Panc1 (cell line): Measurements from ENCODE around the gene RSAD1. TPM values are rescaled to one million over a fixed set of nuclear protein-coding genes. Genes with fewer than 3 reads are reported as not detected.

Source experiments
- ATAC-seq: fragments of 200-7000 bp; cut with Tn5 transposase; 2 replicates; pipeline ENCODE4 v1.9.1; 2020; ENCODE audit warnings: mild to moderate bottlenecking, moderate library complexity
- BruUV-seq: library from RNA; stranded (reverse); fragments of 400-500 nt; replicated peaks from 2 replicates; lab custom pipeline; 2021; lab: Mats Ljungman, UMichigan
- CTCF ChIA-PET: fragments of 300-600 bp; sonication (Branson Sonifier 250); formaldehyde crosslinking; loops from one replicate; lab custom pipeline; 2022; ENCODE audit warnings: antibody characterized with exemption; lab: Charles Lee
- POLR2A ChIA-PET: fragments of 300-600 bp; sonication (Branson Sonifier 250); formaldehyde crosslinking; loops from one replicate; lab custom pipeline; 2022; ENCODE audit warnings: antibody characterized with exemption; lab: Charles Lee
- DNase-seq: peaks from one replicate; pipeline ENCODE4 v3.0.0-alpha.2; 2010; ENCODE audit warnings: low read depth, low spot score
- H3K27ac ChIP-seq: 2 replicates; pipeline ENCODE4 v1.5.1; 2011; ENCODE audit warnings: mild to moderate bottlenecking, low read length, inconsistent platforms
- H3K27me3 ChIP-seq: fragments of 200-500 bp; sonication (Bioruptor generic); 2 replicates; pipeline ENCODE4 v1.6.0; 2014; ENCODE audit warnings: low read length, inconsistent platforms; ENCODE audit not compliant: control insufficient read depth, insufficient read depth
- H3K36me3 ChIP-seq: fragments of 200-500 bp; sonication (Bioruptor generic); 2 replicates; pipeline ENCODE4 v1.5.1; 2014; ENCODE audit warnings: inconsistent platforms, mild to moderate bottlenecking, low read length, moderate library complexity; ENCODE audit not compliant: control insufficient read depth, insufficient read depth
- H3K4me1 ChIP-seq: 2 replicates; pipeline ENCODE4 v1.5.1; 2011; ENCODE audit warnings: inconsistent platforms, mild to moderate bottlenecking, low read length, moderate library complexity; ENCODE audit not compliant: control insufficient read depth, insufficient read depth
- H3K4me3 ChIP-seq, 2 experiments: 2 replicates each; pipeline ENCODE4 v1.5.1; 2011 to 2012; ENCODE audit warnings: low read depth in 2 of 2, low read length in 2 of 2, mild to moderate bottlenecking in 2 of 2, inconsistent platforms in 1 of 2, moderate library complexity in 1 of 2
- H3K9me3 ChIP-seq: fragments of 200-500 bp; sonication (Bioruptor generic); 2 replicates; pipeline ENCODE4 v1.5.1; 2014; ENCODE audit warnings: low read depth, mild to moderate bottlenecking, inconsistent platforms, low read length, moderate library complexity; ENCODE audit not compliant: control insufficient read depth, insufficient read depth
- POLR2AphosphoS5 ChIP-seq: IDR thresholded peaks from 2 replicates; pipeline ENCODE4 v1.6.1; 2012; ENCODE audit warnings: mild to moderate bottlenecking, low read depth, low read length, moderate library complexity
- SIN3A ChIP-seq: IDR thresholded peaks from 2 replicates; pipeline ENCODE4 v1.6.1; 2012; ENCODE audit warnings: low read depth, mild to moderate bottlenecking, low read length, moderate library complexity, borderline replicate concordance; ENCODE audit not compliant: insufficient read depth
- TCF7L2 ChIP-seq: IDR thresholded peaks from 2 replicates; pipeline ENCODE4 v1.6.1; 2011; ENCODE audit warnings: mild to moderate bottlenecking, low read depth, low read length, inconsistent platforms
- in situ Hi-C: cut with HindIII; loops from 2 replicates; pipeline ENCODE4 v1.10.0; 2016; ENCODE audit warnings: low sequenced_read_pairs, low pct_unique_long_range_greater_than_20kb
- intact Hi-C: fragments of 100-400 bp; cut with micrococcal nuclease; formaldehyde crosslinking; loops from one replicate; pipeline ENCODE4 v1.10.0; 2022; ENCODE audit not compliant: unreplicated experiment
- total RNA-seq: library from RNA; stranded (reverse); gene quantifications from one replicate; pipeline ENCODE4 v1.2.1, GENCODE V29; 2021; ENCODE audit not compliant: unreplicated experiment
- TF ChIP-seq, protein P1 (sequence below), 2 experiments: IDR thresholded peaks; 2 replicates each; pipeline ENCODE4 v1.6.1; 2011 to 2012; ENCODE audit warnings: low read depth in 2 of 2, control low read depth in 1 of 2, low read length in 1 of 2, mild to moderate bottlenecking in 1 of 2, moderate library complexity in 1 of 2; ENCODE audit not compliant: insufficient read depth in 1 of 2
- TF ChIP-seq, protein P2 (sequence below): fragments of 450-650 bp; IDR thresholded peaks from 2 replicates; pipeline ENCODE4 v1.5.1; 2017; ENCODE audit warnings: mild to moderate bottlenecking

The RSAD1 gene
- total RNA-seq, 1 experiment from 2014 or later = 40.2 TPM

DNA sequence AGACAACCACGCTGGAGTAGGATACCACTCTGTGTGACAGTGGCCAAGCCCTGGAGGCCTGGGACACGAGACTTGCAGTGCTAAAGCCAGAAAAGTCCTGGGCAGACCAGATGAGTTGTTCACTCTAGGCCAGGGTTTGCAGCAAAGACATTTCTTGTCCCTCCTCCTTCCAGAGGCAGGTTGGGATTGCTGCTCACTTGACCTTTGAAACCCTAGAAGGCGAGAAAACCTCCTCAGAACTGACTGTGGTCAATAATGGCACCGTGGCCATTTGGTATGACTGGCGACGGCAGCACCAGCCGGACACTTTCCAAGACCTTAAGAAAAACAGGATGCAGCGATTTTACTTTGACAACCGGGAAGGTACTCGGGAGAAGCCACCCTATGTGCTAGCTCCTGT, 44.1 kb downstream of the RSAD1 start:
- H3K36me3 ChIP-seq = no peaks in the 10 kb centered on the region
- ChIA-PET CTCF (no interaction called here), POLR2A (no interaction called here)
- no peaks in the 10 kb centered on the region for H3K4me1 ChIP-seq
- H3K9me3 ChIP-seq = no peaks in the 10 kb centered on the region
- no peak overlapping the region for H3K27ac ChIP-seq
- intact Hi-C loops = no loop called here
- no peak overlapping the region for H3K4me3 ChIP-seq
- in situ Hi-C loops = no loop called here
- ATAC-seq (no peak), DNase-seq (no peak)
- TF ChIP-seq TCF7L2 (no peak), POLR2AphosphoS5 (no peak), SIN3A (no peak)
- TF ChIP-seq, protein P1, sequence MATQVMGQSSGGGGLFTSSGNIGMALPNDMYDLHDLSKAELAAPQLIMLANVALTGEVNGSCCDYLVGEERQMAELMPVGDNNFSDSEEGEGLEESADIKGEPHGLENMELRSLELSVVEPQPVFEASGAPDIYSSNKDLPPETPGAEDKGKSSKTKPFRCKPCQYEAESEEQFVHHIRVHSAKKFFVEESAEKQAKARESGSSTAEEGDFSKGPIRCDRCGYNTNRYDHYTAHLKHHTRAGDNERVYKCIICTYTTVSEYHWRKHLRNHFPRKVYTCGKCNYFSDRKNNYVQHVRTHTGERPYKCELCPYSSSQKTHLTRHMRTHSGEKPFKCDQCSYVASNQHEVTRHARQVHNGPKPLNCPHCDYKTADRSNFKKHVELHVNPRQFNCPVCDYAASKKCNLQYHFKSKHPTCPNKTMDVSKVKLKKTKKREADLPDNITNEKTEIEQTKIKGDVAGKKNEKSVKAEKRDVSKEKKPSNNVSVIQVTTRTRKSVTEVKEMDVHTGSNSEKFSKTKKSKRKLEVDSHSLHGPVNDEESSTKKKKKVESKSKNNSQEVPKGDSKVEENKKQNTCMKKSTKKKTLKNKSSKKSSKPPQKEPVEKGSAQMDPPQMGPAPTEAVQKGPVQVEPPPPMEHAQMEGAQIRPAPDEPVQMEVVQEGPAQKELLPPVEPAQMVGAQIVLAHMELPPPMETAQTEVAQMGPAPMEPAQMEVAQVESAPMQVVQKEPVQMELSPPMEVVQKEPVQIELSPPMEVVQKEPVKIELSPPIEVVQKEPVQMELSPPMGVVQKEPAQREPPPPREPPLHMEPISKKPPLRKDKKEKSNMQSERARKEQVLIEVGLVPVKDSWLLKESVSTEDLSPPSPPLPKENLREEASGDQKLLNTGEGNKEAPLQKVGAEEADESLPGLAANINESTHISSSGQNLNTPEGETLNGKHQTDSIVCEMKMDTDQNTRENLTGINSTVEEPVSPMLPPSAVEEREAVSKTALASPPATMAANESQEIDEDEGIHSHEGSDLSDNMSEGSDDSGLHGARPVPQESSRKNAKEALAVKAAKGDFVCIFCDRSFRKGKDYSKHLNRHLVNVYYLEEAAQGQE (IDR thresholded peaks at IDR 0.05; ENCODE audit: insufficient read depth in 1 of 2, low read depth in 2 of 2, low read length in 1 of 2) = no peak
- TF ChIP-seq, protein P2, sequence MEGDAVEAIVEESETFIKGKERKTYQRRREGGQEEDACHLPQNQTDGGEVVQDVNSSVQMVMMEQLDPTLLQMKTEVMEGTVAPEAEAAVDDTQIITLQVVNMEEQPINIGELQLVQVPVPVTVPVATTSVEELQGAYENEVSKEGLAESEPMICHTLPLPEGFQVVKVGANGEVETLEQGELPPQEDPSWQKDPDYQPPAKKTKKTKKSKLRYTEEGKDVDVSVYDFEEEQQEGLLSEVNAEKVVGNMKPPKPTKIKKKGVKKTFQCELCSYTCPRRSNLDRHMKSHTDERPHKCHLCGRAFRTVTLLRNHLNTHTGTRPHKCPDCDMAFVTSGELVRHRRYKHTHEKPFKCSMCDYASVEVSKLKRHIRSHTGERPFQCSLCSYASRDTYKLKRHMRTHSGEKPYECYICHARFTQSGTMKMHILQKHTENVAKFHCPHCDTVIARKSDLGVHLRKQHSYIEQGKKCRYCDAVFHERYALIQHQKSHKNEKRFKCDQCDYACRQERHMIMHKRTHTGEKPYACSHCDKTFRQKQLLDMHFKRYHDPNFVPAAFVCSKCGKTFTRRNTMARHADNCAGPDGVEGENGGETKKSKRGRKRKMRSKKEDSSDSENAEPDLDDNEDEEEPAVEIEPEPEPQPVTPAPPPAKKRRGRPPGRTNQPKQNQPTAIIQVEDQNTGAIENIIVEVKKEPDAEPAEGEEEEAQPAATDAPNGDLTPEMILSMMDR = no peak
- BruUV-seq = no TSS peak
- H3K27me3 ChIP-seq = no peaks in the 10 kb centered on the region

DNA sequence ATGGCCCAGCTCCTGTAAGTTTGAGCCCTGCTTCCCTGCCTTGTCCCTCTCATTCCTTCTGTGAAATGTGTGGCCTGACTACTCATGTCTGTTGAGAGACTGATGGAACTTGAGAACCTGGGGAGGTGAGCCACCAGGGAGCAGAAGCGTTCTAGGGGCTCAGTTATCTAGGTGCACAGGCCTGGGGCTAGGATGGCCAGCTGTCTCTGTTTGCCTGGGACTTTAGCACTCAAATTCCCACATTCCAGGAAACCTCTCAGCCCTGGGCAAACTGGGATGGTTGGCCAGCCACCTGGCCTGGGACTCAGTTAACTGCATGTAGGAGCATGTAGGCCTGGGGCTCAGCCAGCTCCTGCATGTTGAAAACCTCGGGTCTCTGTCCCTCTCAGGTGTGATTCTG, 44.5 kb downstream of the RSAD1 start:
- no TSS peak for BruUV-seq
- DNase-seq = no peak
- Histone ChIP-seq H3K27ac (no peak overlapping the region), H3K9me3 (no peaks in the 10 kb centered on the region), H3K4me1 (no peaks in the 10 kb centered on the region), H3K4me3 (no peak overlapping the region), H3K27me3 (no peaks in the 10 kb centered on the region), H3K36me3 (no peaks in the 10 kb centered on the region)
- ATAC-seq = no peak
- in situ Hi-C loops (no loop called here), intact Hi-C loops (no loop called here)
- CTCF ChIA-PET = no interaction called here
- no peak for TF ChIP-seq POLR2AphosphoS5
- TF ChIP-seq, protein P1 (IDR thresholded peaks at IDR 0.05; ENCODE audit: insufficient read depth in 1 of 2, low read depth in 2 of 2, low read length in 1 of 2) = no peak
- no peak for TF ChIP-seq SIN3A
- TF ChIP-seq, protein P2 = no peak
- no peak for TF ChIP-seq TCF7L2
- POLR2A ChIA-PET = no interaction called here
